H1 (cell line): ENCODE measurements around the gene FHIT. TPM values are rescaled to one million over a fixed set of nuclear protein-coding genes. Genes with fewer than 3 reads are reported as not detected.

ENCODE experiments used
- KDM1A ChIP-seq: fragments of 200-600, 300-600 bp; sonication (generic); IDR thresholded peaks from 2 replicates; pipeline ENCODE4 v1.7.1; 2016; ENCODE audit warnings: mild to moderate bottlenecking, low read length, borderline replicate concordance
- polyA plus RNA-seq, 7 experiments: library from polyadenylated mRNA; depleted of rRNA in 3 of 7; stranded (reverse) in 5 of 7; unstranded in 2 of 7; fragments of >200 nt in 5 of 7; fragments of 200-250 nt in 2 of 7; gene quantifications; 1 replicate in 5 of 7; 2 replicates in 1 of 7; 4 replicates in 1 of 7; pipeline versions ENCODE4 v1.2.1 to v1.2.3, GENCODE V29; 2011 to 2013; ENCODE audit warnings: missing spikeins in 2 of 7, mixed read lengths in 2 of 7
- total RNA-seq: library from RNA; stranded (reverse); fragmentation: NEBNext Ultra II Directional; extraction: Animal tissue kit (Norgen Biotek cat#: 25700); gene quantifications from 2 replicates; pipeline ENCODE4 v1.2.1, GENCODE V29; 2021

FHIT gene
- total and polyA plus RNA-seq, 2 of the 8 experiments (the other 6 are each of a cell fraction or from before 2014, with no cell fraction given) = 1.2 to 3.2 TPM

DNA sequence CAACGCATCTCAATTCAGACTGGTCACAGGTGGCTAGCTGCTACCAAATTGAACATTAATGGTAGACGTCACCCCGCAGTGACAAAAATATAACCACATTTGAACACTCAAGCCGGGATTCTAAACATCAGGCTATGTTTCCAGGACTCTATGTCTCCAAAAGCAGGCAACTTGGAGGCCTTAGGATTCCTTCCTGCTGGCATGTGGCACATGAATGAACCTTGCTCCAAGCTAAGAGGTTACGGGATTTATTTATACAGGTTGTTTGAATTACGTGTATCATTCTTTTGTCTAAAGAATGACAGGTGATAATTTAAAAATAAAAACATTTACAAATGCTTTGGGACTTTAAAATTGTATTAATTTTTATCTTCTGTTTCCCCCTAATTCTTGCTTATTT lies 1337.0 kb downstream of the FHIT start (continued):
- no peak for TF ChIP-seq KDM1A
